GM18520 (cell line): ENCODE data around the gene PPTC7.
"Not testable (repeated sequence)": the region's sequence is repeated elsewhere in the genome, so short reads cannot be mapped to it uniquely, and the experiment has no call there.

Experiments
- ATAC-seq: cut with Tn5 transposase; IDR thresholded peaks from one replicate; pipeline ENCODE4 v1.9.1; 2021; ENCODE audit not compliant: unreplicated experiment

The PPTC7 gene

GRCh38 chr12:110562386-110562785 lies 20.7 kb downstream of the PPTC7 start:
- not testable (repeated sequence) for ATAC-seq

- ATAC-seq = no peak
Measured at GRCh38 chr12:110561471-110562201, 21.5 kb downstream of the PPTC7 start.

GRCh38 chr12:110560946-110561345 lies 22.2 kb downstream of the PPTC7 start:
- no peak for ATAC-seq

GRCh38 chr12:110560048-110560447 lies 23.1 kb downstream of the PPTC7 start:
- no peak for ATAC-seq

GRCh38 chr12:110558945-110559344 lies 24.2 kb downstream of the PPTC7 start:
- not testable (repeated sequence) for ATAC-seq

- ATAC-seq = no peak
Measured at GRCh38 chr12:110557300-110557699, 25.8 kb downstream of the PPTC7 start.

GRCh38 chr12:110556705-110557104 lies 26.4 kb downstream of the PPTC7 start:
- no peak for ATAC-seq

- ATAC-seq = no peak
Measured at GRCh38 chr12:110555577-110556406, 27.3 kb downstream of the PPTC7 start.

- ATAC-seq = no peak
Measured at GRCh38 chr12:110554184-110554583, 28.9 kb downstream of the PPTC7 start.

GRCh38 chr12:110550981-110551380 lies 32.1 kb downstream of the PPTC7 start:
- ATAC-seq = no peak

- ATAC-seq = no peak
Measured at GRCh38 chr12:110549716-110550115, 33.4 kb downstream of the PPTC7 start.

- no peak for ATAC-seq
Measured at GRCh38 chr12:110548678-110549077, 34.4 kb downstream of the PPTC7 start.

- no peak for ATAC-seq
Measured at GRCh38 chr12:110547090-110547489, 36.0 kb downstream of the PPTC7 start.

GRCh38 chr12:110546339-110546738 lies 36.8 kb downstream of the PPTC7 start:
- no peak for ATAC-seq

- no peak for ATAC-seq
Measured at GRCh38 chr12:110545812-110546211, 37.3 kb downstream of the PPTC7 start.

GRCh38 chr12:110545259-110545658 lies 37.9 kb downstream of the PPTC7 start:
- not testable (repeated sequence) for ATAC-seq

GRCh38 chr12:110543965-110544364 lies 39.2 kb downstream of the PPTC7 start:
- ATAC-seq = no peak

GRCh38 chr12:110543252-110543959 lies 39.7 kb downstream of the PPTC7 start:
- ATAC-seq = no peak

GRCh38 chr12:110540048-110540447 lies 43.1 kb downstream of the PPTC7 start:
- ATAC-seq = no peak

GRCh38 chr12:110538869-110539622 lies 44.1 kb downstream of the PPTC7 start:
- ATAC-seq = no peak
